Heart left ventricle (tissue), 16 donors: ENCODE data around the gene HHATL. TPM values are rescaled to one million over a fixed set of nuclear protein-coding genes. Genes with fewer than 3 reads are reported as not detected.

Source experiments
- ATAC-seq, 4 donors: fragments of 200-7000 bp; cut with Tn5 transposase; one replicate each; pipeline ENCODE4 v1.9.1; 2020 to 2022; ENCODE audit warnings: moderate library complexity in 4 of 4, mild to moderate bottlenecking in 3 of 4, moderate number of reproducible peaks in 1 of 4
- DNase-seq, 5 donors: peaks; one replicate each; pipeline ENCODE4 v3.0.0-alpha.2; 2020
- H3K27ac ChIP-seq, 12 donors: fragments of 200-600 bp; sonication (generic) in 4 of 12; one replicate each; pipeline versions ENCODE4 v1.5.0 to v1.8.0; 2016 to 2022; ENCODE audit warnings: mild to moderate bottlenecking in 2 of 12
- H3K27me3 ChIP-seq, 9 donors: fragments of 200-600 bp; sonication (generic) in 2 of 9; one replicate each; pipeline versions ENCODE4 v1.5.1 to v1.8.0; 2016 to 2022; ENCODE audit warnings: mild to moderate bottlenecking in 3 of 9
- H3K36me3 ChIP-seq, 9 donors: fragments of 200-600 bp; sonication (generic) in 2 of 9; one replicate each; pipeline versions ENCODE4 v1.5.0 to v1.8.0; 2018 to 2022; ENCODE audit warnings: mild to moderate bottlenecking in 2 of 9
- H3K4me1 ChIP-seq, 12 donors: fragments of 200-600 bp; sonication (generic) in 4 of 12; one replicate each; pipeline versions ENCODE4 v1.5.0 to v1.8.0; 2016 to 2022; ENCODE audit warnings: mild to moderate bottlenecking in 3 of 12
- H3K4me3 ChIP-seq, 12 donors: fragments of 200-600 bp; sonication (generic) in 4 of 12; one replicate each; pipeline versions ENCODE4 v1.5.0 to v1.8.0; 2017 to 2022; ENCODE audit warnings: mild to moderate bottlenecking in 9 of 12, moderate library complexity in 4 of 12
- H3K9me3 ChIP-seq, 12 donors: fragments of 200-600 bp; sonication (generic) in 4 of 12; one replicate each; pipeline versions ENCODE4 v1.5.0 to v1.8.0; 2016 to 2022; ENCODE audit warnings: mild to moderate bottlenecking in 1 of 12
- CTCF ChIP-seq, 12 donors: fragments of 200-600 bp; sonication (generic) in 4 of 12; IDR thresholded peaks; one replicate each; pipeline versions ENCODE4 v1.5.0 to v1.8.0; 2018 to 2022; ENCODE audit warnings: antibody characterized with exemption in 12 of 12, mild to moderate bottlenecking in 5 of 12
- POLR2A ChIP-seq, 2 donors: fragments of 450-650 bp; IDR thresholded peaks; one replicate each; pipeline ENCODE4 v1.6.1; 2017; ENCODE audit warnings: antibody characterized with exemption in 2 of 2, mild to moderate bottlenecking in 2 of 2, moderate library complexity in 2 of 2
- WGBS, 4 donors: extraction: QIAGEN DNeasy Blood & Tissue Kit in 2 of 4; methylation state at CpG; one replicate each; pipeline versions ENCODE4 v1.1.5 to v1.1.7; 2013 to 2018; 5-methylcytosine and 5-hydroxymethylcytosine counted together
- intact Hi-C, 10 donors: fragments of 100-400 bp; cut with DNase I; formaldehyde crosslinking; loops; one replicate each; pipeline versions ENCODE4 v1.11.1 to v1.14.2; 2022
- polyA plus RNA-seq, 2 donors: library from polyadenylated mRNA; stranded (reverse); fragments of 200-250 nt; gene quantifications; one replicate each; pipeline ENCODE4 v1.2.3, GENCODE V29; 2013
- total RNA-seq, 9 donors: library from RNA; depleted of rRNA in 2 of 9; stranded (reverse); fragments of >200 nt in 2 of 9; fragmentation: NEBNext Ultra II Directional in 3 of 9; extraction: Animal tissue kit (Norgen Biotek cat#: 25700) in 3 of 9; gene quantifications; one replicate each; pipeline versions ENCODE4 v1.1.0 to v1.2.4, GENCODE V29; 2016 to 2023
- donor health status: ischemic (EF 13 %, LVEDD 7.1; RV severe dilation, severe dysfunction).
- donor health status: healthy with polysubstance abuse.
- donor health status: DM: no; HTN: yes; CAD: no.
- donor health status: DM: no; HTN: no; CAD: no.
- donor health status: ischemic (EF 25% LVEDD 6.9; RV normal size, moderate dysfunction).
- donor health status: ischemic (EF 25% LVEDD 5.7; RV mildly dilated, moderate dysfunction).
- donor health status: healthy.
- donor health status: DM: yes; HTN: yes; CAD: no.
- donor health status: ischemic (EF 35%, LVEDD 5.7; RV mildly dilated, moderate dysfunction).
- donor health status: nonischemic (EF 11% LVEDD 7.7; RV severe dilation, severe dysfunction).
- donor health status: DM: yes; HTN: yes; CAD: no.
- donor health status: PGD.
- donor health status: ischemic (EF 29% LVEDD 5.4; RV normal size, mild dysfunction).
- donor health status: nonischemic (EF 23%, LVEDD 6.1; RV moderate dilation, normal function).

The HHATL gene
- total and polyA plus RNA-seq, 11 donors: 188 to 1,023 (median 538) TPM

- Histone ChIP-seq H3K36me3 (no peaks in the 10 kb centered on the region), H3K4me1 (no peaks in the 10 kb centered on the region), H3K27ac (no peak overlapping the region), H3K9me3 (peaks cover 0 to 26% (median 0%) of the 10 kb centered on the region in 12 donors), H3K4me3 (no peak overlapping the region), H3K27me3 (no peaks in the 10 kb centered on the region)
- intact Hi-C loops: no loop called here
- DNase-seq (no peak), ATAC-seq (no peak)
- WGBS, 4 donors: 79 to 84% (median 82%) methylated on average over 2 of the region's 2 CpGs
- TF ChIP-seq POLR2A (IDR thresholded peaks at IDR 0.05): no peak
- no peak for TF ChIP-seq CTCF (IDR thresholded peaks at IDR 0.05)
Measured at GRCh38 chr3:42675909-42676308, 26.7 kb downstream of the HHATL start.

GRCh38 chr3:42674146-42674545 is 28.5 kb downstream of the HHATL start:
- Histone ChIP-seq H3K36me3 (no peaks in the 10 kb centered on the region), H3K27me3 (no peaks in the 10 kb centered on the region), H3K4me1 (no peaks in the 10 kb centered on the region), H3K27ac (no peak overlapping the region), H3K9me3 (peaks cover 0 to 26% (median 0%) of the 10 kb centered on the region in 12 donors), H3K4me3 (no peak overlapping the region)
- ATAC-seq (no peak), DNase-seq (no peak)
- WGBS, 4 donors: 53 to 59% (median 56%) methylated on average over 3 of the region's 3 CpGs
- intact Hi-C loops: no loop called here
- TF ChIP-seq CTCF (IDR thresholded peaks at IDR 0.05) (no peak), POLR2A (IDR thresholded peaks at IDR 0.05) (no peak)

- ATAC-seq (no peak), DNase-seq (peak in 1 of 5 donors; percentile 12)
- Histone ChIP-seq H3K36me3 (no peaks in the 10 kb centered on the region), H3K9me3 (peaks cover 0 to 22% (median 0%) of the 10 kb centered on the region in 12 donors), H3K4me1 (peaks cover 0 to 7% (median 2%) of the 10 kb centered on the region in 12 donors), H3K27me3 (no peaks in the 10 kb centered on the region), H3K27ac (no peak overlapping the region), H3K4me3 (no peak overlapping the region)
- intact Hi-C loops: no loop called here
- TF ChIP-seq CTCF (IDR thresholded peaks at IDR 0.05): no peak
Measured at GRCh38 chr3:42673082-42673481, 29.5 kb downstream of the HHATL start.

GRCh38 chr3:42672515-42672914 is 30.1 kb downstream of the HHATL start:
- ATAC-seq (no peak), DNase-seq (no peak)
- peaks cover 0 to 16% (median 0%) of the 10 kb centered on the region in 12 donors for H3K9me3 ChIP-seq
- peaks cover 0 to 13% (median 7%) of the 10 kb centered on the region in 12 donors for H3K4me1 ChIP-seq
- peak overlapping the region in 1 of 12 donors; percentile 4 for H3K27ac ChIP-seq
- TF ChIP-seq POLR2A (IDR thresholded peaks at IDR 0.05) (no peak), CTCF (IDR thresholded peaks at IDR 0.05) (no peak)
- H3K4me3 ChIP-seq: no peak overlapping the region
- intact Hi-C loops: no loop called here
- 53 to 78% (median 63%) methylated on average over 1 of the region's 1 CpG for WGBS, 4 donors
- no peaks in the 10 kb centered on the region for H3K36me3 ChIP-seq
- no peaks in the 10 kb centered on the region for H3K27me3 ChIP-seq
